HCT116 (cell line): ENCODE measurements around the gene MAML3. TPM values are rescaled to one million over a fixed set of nuclear protein-coding genes. Genes with fewer than 3 reads are reported as not detected.

ENCODE experiments used
- ATAC-seq: fragments of 200-7000 bp; cut with Tn5 transposase; 2 replicates; pipeline ENCODE4 v1.9.1; 2020; ENCODE audit warnings: mild to moderate bottlenecking, moderate library complexity
- BruUV-seq: library from RNA; stranded (reverse); fragments of 400-500 nt; replicated peaks from 2 replicates; lab custom pipeline; 2021; lab: Mats Ljungman, UMichigan
- CTCF ChIA-PET: fragments of 300-600 bp; sonication (Branson Sonifier 250); formaldehyde crosslinking; loops from one replicate; lab custom pipeline; 2021; ENCODE audit warnings: antibody characterized with exemption; lab: Charles Lee
- POLR2A ChIA-PET: fragments of 300-600, 350-600 bp; sonication (Branson Sonifier 250); formaldehyde crosslinking; loops from one replicate; lab custom pipeline; 2021; ENCODE audit warnings: antibody characterized with exemption; lab: Charles Lee
- RAD21 ChIA-PET, 2 experiments: fragments of 300-600 bp; sonication (Branson Sonifier 250); formaldehyde crosslinking; loops; one replicate each; lab custom pipeline; 2023; ENCODE audit warnings: low total read pairs in 2 of 2; ENCODE audit not compliant: uncharacterized antibody in 2 of 2, unreplicated experiment in 2 of 2, low non-redundant PET in 1 of 2; lab: Charles Lee
- DNase-seq: peaks from one replicate; pipeline ENCODE4 v3.0.0-alpha.2; 2010; ENCODE audit warnings: low read depth, low spot score
- H2AFZ ChIP-seq: fragments of 200-600 bp; shearing (Covaris generic), sonication (generic); 2 replicates; pipeline ENCODE4 v1.6.1; 2017; ENCODE audit warnings: low read depth, mixed run types, mixed read lengths, antibody characterized with exemption, low read length; ENCODE audit not compliant: poor library complexity, severe bottlenecking
- H3K27ac ChIP-seq: 2 replicates; pipeline ENCODE4 v1.5.1; 2012; ENCODE audit warnings: low read depth, low read length
- H3K27me3 ChIP-seq: fragments of 200-600 bp; sonication (generic); 2 replicates; pipeline ENCODE4 v1.6.1; 2016; ENCODE audit warnings: mixed run types, low read length, mixed read lengths; ENCODE audit not compliant: insufficient read depth
- H3K36me3 ChIP-seq, 2 experiments: fragments of 200-500 bp in 1 of 2; fragments of 200-600 bp in 1 of 2; sonication (Bioruptor generic) in 1 of 2; sonication (generic) in 1 of 2; 2 replicates each; pipeline versions ENCODE4 v1.5.1 to v1.6.1; 2014 to 2016; ENCODE audit warnings: low read length in 2 of 2, inconsistent platforms in 1 of 2, mixed read lengths in 1 of 2, mixed run types in 1 of 2; ENCODE audit not compliant: insufficient read depth in 2 of 2, control insufficient read depth in 1 of 2
- H3K4me1 ChIP-seq, 2 experiments: fragments of 200-600 bp in 1 of 2; sonication (generic) in 1 of 2; 2 replicates each; pipeline versions ENCODE4 v1.5.1 to v1.6.1; 2012 to 2017; ENCODE audit warnings: low read length in 2 of 2, inconsistent platforms in 1 of 2, mild to moderate bottlenecking in 1 of 2, mixed read lengths in 1 of 2, mixed run types in 1 of 2, moderate library complexity in 1 of 2; ENCODE audit not compliant: insufficient read depth in 2 of 2, control insufficient read depth in 1 of 2
- H3K4me2 ChIP-seq: fragments of 200-600 bp; sonication (generic); 2 replicates; pipeline ENCODE4 v1.6.1; 2017; ENCODE audit warnings: mixed run types, low read length, mixed read lengths
- H3K4me3 ChIP-seq, 2 experiments: fragments of 200-600 bp in 1 of 2; sonication (generic) in 1 of 2; replicated peaks in 1 of 2; 2 replicates each; pipeline ENCODE4 v1.5.1; 2011 to 2016; ENCODE audit warnings: low read length in 2 of 2, control low read depth in 1 of 2, low read depth in 1 of 2, mild to moderate bottlenecking in 1 of 2, mixed read lengths in 1 of 2, mixed run types in 1 of 2
- H3K79me2 ChIP-seq: fragments of 200-600 bp; sonication (generic); 2 replicates; pipeline ENCODE4 v1.6.1; 2017; ENCODE audit warnings: mild to moderate bottlenecking, mixed run types, low read length, moderate library complexity, mixed read lengths; ENCODE audit not compliant: insufficient read depth
- H3K9ac ChIP-seq: fragments of 200-600 bp; sonication (generic); 2 replicates; pipeline ENCODE4 v1.6.1; 2016; ENCODE audit warnings: low read length, mixed read lengths
- H3K9me2 ChIP-seq: fragments of 200-600 bp; sonication (generic), shearing (Covaris generic); 2 replicates; pipeline ENCODE4 v1.6.1; 2017; ENCODE audit warnings: mixed run types, mild to moderate bottlenecking, moderate library complexity; ENCODE audit not compliant: insufficient read depth
- H3K9me3 ChIP-seq, 2 experiments: fragments of 200-500 bp in 1 of 2; fragments of 200-600 bp in 1 of 2; sonication (Bioruptor generic) in 1 of 2; sonication (generic) in 1 of 2; 2 replicates each; pipeline ENCODE4 v1.6.1; 2014 to 2017; ENCODE audit warnings: low read length in 2 of 2, mixed read lengths in 2 of 2, inconsistent platforms in 1 of 2, low read depth in 1 of 2, mild to moderate bottlenecking in 1 of 2, mixed run types in 1 of 2, moderate library complexity in 1 of 2; ENCODE audit not compliant: control insufficient read depth in 1 of 2, insufficient read depth in 1 of 2
- H4K20me1 ChIP-seq: fragments of 200-600 bp; sonication (generic), shearing (Covaris generic); 2 replicates; pipeline ENCODE4 v1.6.1; 2017; ENCODE audit warnings: mixed run types, mild to moderate bottlenecking, moderate library complexity; ENCODE audit not compliant: insufficient read depth
- ATF3 ChIP-seq: IDR thresholded peaks from 2 replicates; pipeline ENCODE4 v1.6.1; 2012
- CBX3 ChIP-seq: IDR thresholded peaks from 2 replicates; pipeline ENCODE4 v1.6.1; 2012; ENCODE audit warnings: low read depth
- CEBPB ChIP-seq: IDR thresholded peaks from 2 replicates; pipeline ENCODE4 v1.6.1; 2012; ENCODE audit warnings: low read depth
- CTCF ChIP-seq, 3 experiments: fragments of 200-600 bp in 1 of 3; sonication (generic) in 1 of 3; IDR thresholded peaks in 2 of 3; conservative IDR thresholded peaks in 1 of 3; 2 replicates each; pipeline ENCODE4 v1.5.1; 2012 to 2017; ENCODE audit warnings: low read depth in 2 of 3, low read length in 2 of 3, antibody characterized with exemption in 1 of 3, borderline replicate concordance in 1 of 3, control low read depth in 1 of 3, mild to moderate bottlenecking in 1 of 3, mixed read lengths in 1 of 3, mixed run types in 1 of 3, moderate library complexity in 1 of 3; ENCODE audit not compliant: insufficient read depth in 1 of 3
- EGR1 ChIP-seq: IDR thresholded peaks from 2 replicates; pipeline ENCODE4 v1.6.1; 2012; ENCODE audit warnings: low read depth
- EZH2 ChIP-seq: fragments of 200-600 bp; sonication (generic); IDR thresholded peaks from 2 replicates; pipeline ENCODE4 v1.6.1; 2017; ENCODE audit warnings: antibody characterized with exemption, mixed run types
- FOSL1 ChIP-seq: IDR thresholded peaks from 2 replicates; pipeline ENCODE4 v1.6.1; 2012; ENCODE audit warnings: low read depth
- MAX ChIP-seq: IDR thresholded peaks from 2 replicates; pipeline ENCODE4 v1.6.1; 2012
- POLR2A ChIP-seq: IDR thresholded peaks from 2 replicates; pipeline ENCODE4 v1.7.0; 2011; ENCODE audit warnings: borderline replicate concordance; ENCODE audit not compliant: insufficient read depth, insufficient read length; ENCODE audit errors: extremely low read depth
- POLR2AphosphoS5 ChIP-seq: IDR thresholded peaks from 2 replicates; pipeline ENCODE4 v1.6.1; 2011; ENCODE audit warnings: mild to moderate bottlenecking, low read depth, low read length, moderate library complexity
- REST ChIP-seq: IDR thresholded peaks from 2 replicates; pipeline ENCODE4 v1.6.1; 2012; ENCODE audit warnings: low read depth
- SIN3A ChIP-seq: IDR thresholded peaks from 2 replicates; pipeline ENCODE4 v1.6.1; 2012; ENCODE audit warnings: low read depth
- SP1 ChIP-seq: IDR thresholded peaks from 2 replicates; pipeline ENCODE4 v1.6.1; 2012; ENCODE audit warnings: low read depth
- SRF ChIP-seq: IDR thresholded peaks from 2 replicates; pipeline ENCODE4 v1.6.1; 2012; ENCODE audit warnings: low read depth
- TCF7L2 ChIP-seq: IDR thresholded peaks from 2 replicates; pipeline ENCODE4 v1.7.0; 2011; ENCODE audit warnings: borderline replicate concordance, inconsistent platforms; ENCODE audit not compliant: insufficient read depth, insufficient read length; ENCODE audit errors: extremely low read depth
- YY1 ChIP-seq: IDR thresholded peaks from 2 replicates; pipeline ENCODE4 v1.6.1; 2011; ENCODE audit warnings: low read length, low read depth, moderate library complexity, mild to moderate bottlenecking; ENCODE audit not compliant: insufficient replicate concordance; ENCODE audit errors: extremely low read depth
- ZBTB33 ChIP-seq: IDR thresholded peaks from 2 replicates; pipeline ENCODE4 v1.6.1; 2011; ENCODE audit warnings: mild to moderate bottlenecking, low read length, moderate library complexity; ENCODE audit not compliant: insufficient replicate concordance; ENCODE audit errors: extremely low read depth
- intact Hi-C: fragments of 100-400 bp; cut with micrococcal nuclease; formaldehyde crosslinking; loops from 2 replicates; pipeline ENCODE4 v1.10.0; 2022
- total RNA-seq: library from RNA; stranded (reverse); gene quantifications from one replicate; pipeline ENCODE4 v1.2.1, GENCODE V29; 2021; ENCODE audit not compliant: unreplicated experiment

Gene MAML3
- total RNA-seq, 1 experiment from 2014 or later, result 3.1 TPM

GRCh38 chr4:140152013-140152703 is 1.8 kb downstream of the MAML3 start:
- Histone ChIP-seq H3K4me3 (peak overlapping the region; percentile 70 to 80), H3K9me3 (no peaks in the 10 kb centered on the region), H3K36me3 (no peaks in the 10 kb centered on the region), H4K20me1 (no peaks in the 10 kb centered on the region), H3K27ac (no peak overlapping the region; the same call in 1 of the 2 replicates)
- peak; percentile 46 for DNase-seq
- ChIA-PET RAD21 (no interaction called here), CTCF (interaction anchor here (1.0 to 2.3 kb wide), 2 partner anchors 100 to 208 kb away, joined by 3 to 10 read pairs; no protein-coding TSS in a partner anchor)
- intact Hi-C loops, result loop anchor here (5.0 kb wide), 3 partner anchors 55 to 495 kb away; no protein-coding TSS in a partner anchor
- TF ChIP-seq EGR1 (no peak), FOSL1 (no peak), CEBPB (no peak), YY1 (no peak), REST (no peak), ATF3 (no peak), SIN3A (no peak), POLR2A (no peak), TCF7L2 (no peak), ZBTB33 (no peak), POLR2AphosphoS5 (peak; percentile 52), EZH2 (no peak), SRF (no peak), CBX3 (no peak), SP1 (no peak), CTCF (IDR thresholded peaks at IDR 0.05 in 2 of 3, conservative IDR thresholded peaks at IDR 0.05 in 1 of 3; ENCODE audit: borderline replicate concordance in 1 of 3, insufficient read depth in 1 of 3, low read depth in 2 of 3, low read length in 2 of 3) (peak in 1 of 3 experiments; percentile 19; a peak in 3 of 6 replicates), MAX (no peak)
- TF ChIP-seq, all 23 proteins: peak for 2
- no peaks in the 10 kb centered on the region for H3K79me2 ChIP-seq
- H3K9ac ChIP-seq, result peak overlapping the region; percentile 69
- peak overlapping the region; percentile 78 for H2AFZ ChIP-seq
- no peaks in the 10 kb centered on the region for H3K9me2 ChIP-seq
- no TSS peak for BruUV-seq
- H3K27me3 ChIP-seq, result no peaks in the 10 kb centered on the region
- ATAC-seq, result peak; percentile 52
- H3K4me1 ChIP-seq, result peaks cover 8 to 30% of the 10 kb centered on the region in 2 experiments
- POLR2A ChIA-PET, result no interaction called here
- peak overlapping the region; percentile 97 for H3K4me2 ChIP-seq
